SK-N-SH treated with all-trans-retinoic acid at 6 μM for 48 hours (cell line): Measurements from ENCODE around the gene FASN.

Experiments
- ATAC-seq: fragments of 200-7000 bp; cut with Tn5 transposase; 3 replicates; pipeline ENCODE4 v1.9.1; 2020; ENCODE audit warnings: mild to moderate bottlenecking, moderate library complexity
- ARNTL ChIP-seq: fragments of 450-650 bp; formaldehyde crosslinking; IDR thresholded peaks from 2 replicates; pipeline ENCODE4 v1.5.0; 2020; ENCODE audit warnings: low read depth, mild to moderate bottlenecking, moderate library complexity, borderline replicate concordance
- BACH2 ChIP-seq: fragments of 250-450 bp; sonication (Bioruptor Pico); IDR thresholded peaks from 2 replicates; pipeline ENCODE4 v1.9.0; 2021; ENCODE audit warnings: mild to moderate bottlenecking, borderline replicate concordance
- CSDC2 ChIP-seq: fragments of 250-450 bp; sonication (Bioruptor Pico); IDR thresholded peaks from 2 replicates; pipeline ENCODE4 v1.5.0; 2020; ENCODE audit warnings: mild to moderate bottlenecking, moderate library complexity
- ESRRG ChIP-seq: fragments of 250-450 bp; sonication (Bioruptor Pico); IDR thresholded peaks from 2 replicates; pipeline ENCODE4 v1.6.1; 2021; ENCODE audit warnings: mild to moderate bottlenecking
- GLIS3 ChIP-seq: fragments of 250-450 bp; sonication (Bioruptor Pico); IDR thresholded peaks from 2 replicates; pipeline ENCODE4 v1.5.0; 2020; ENCODE audit warnings: mild to moderate bottlenecking, moderate library complexity
- OSR1 ChIP-seq: fragments of 250-450 bp; sonication (Bioruptor Pico); IDR thresholded peaks from 2 replicates; pipeline ENCODE4 v1.8.0; 2022; ENCODE audit warnings: moderate library complexity, mild to moderate bottlenecking, inconsistent platforms
- POU6F1 ChIP-seq: fragments of 250-450 bp; sonication (Bioruptor Pico); IDR thresholded peaks from 2 replicates; pipeline ENCODE4 v1.8.0; 2021; ENCODE audit warnings: low read depth, mild to moderate bottlenecking, moderate library complexity, borderline replicate concordance
- PPARA ChIP-seq: fragments of 250-450 bp; sonication (Bioruptor Pico); IDR thresholded peaks from 2 replicates; pipeline ENCODE4 v1.5.0; 2020; ENCODE audit warnings: mild to moderate bottlenecking, borderline replicate concordance
- SNAI2 ChIP-seq: fragments of 250-450 bp; sonication (Bioruptor Pico); IDR thresholded peaks from 2 replicates; pipeline ENCODE4 v1.5.0; 2020; ENCODE audit warnings: mild to moderate bottlenecking, moderate library complexity
- TCF4 ChIP-seq: fragments of 250-450 bp; sonication (Bioruptor Pico); IDR thresholded peaks from 2 replicates; pipeline ENCODE4 v1.8.0; 2021; ENCODE audit warnings: mild to moderate bottlenecking, moderate library complexity, borderline replicate concordance
- TOX ChIP-seq: fragments of 250-450 bp; sonication (Bioruptor Pico); IDR thresholded peaks from 2 replicates; pipeline ENCODE4 v1.8.0; 2021; ENCODE audit warnings: mild to moderate bottlenecking, moderate library complexity, borderline replicate concordance
- ZC3H10 ChIP-seq: fragments of 250-450 bp; sonication (Bioruptor Pico); IDR thresholded peaks from 2 replicates; pipeline ENCODE4 v1.5.1; 2021; ENCODE audit warnings: mild to moderate bottlenecking, moderate library complexity
- ZFP30 ChIP-seq: fragments of 450-650 bp; formaldehyde crosslinking; IDR thresholded peaks from 2 replicates; pipeline ENCODE4 v1.5.0; 2022; ENCODE audit warnings: mild to moderate bottlenecking, moderate library complexity
- ZNF70 ChIP-seq: fragments of 450-650 bp; formaldehyde crosslinking; IDR thresholded peaks from 2 replicates; pipeline ENCODE4 v1.5.0; 2020; ENCODE audit warnings: mild to moderate bottlenecking, moderate library complexity
- TF ChIP-seq, protein P1 (sequence below): fragments of 250-450 bp; sonication (Bioruptor Pico); IDR thresholded peaks from 2 replicates; pipeline ENCODE4 v1.8.0; 2020; ENCODE audit warnings: mild to moderate bottlenecking, moderate library complexity, borderline replicate concordance
- TF ChIP-seq, protein P2 (sequence below): fragments of 250-450 bp; sonication (Bioruptor Pico); IDR thresholded peaks from 2 replicates; pipeline ENCODE4 v1.5.1; 2021; ENCODE audit warnings: mild to moderate bottlenecking, moderate library complexity

The FASN gene

DNA sequence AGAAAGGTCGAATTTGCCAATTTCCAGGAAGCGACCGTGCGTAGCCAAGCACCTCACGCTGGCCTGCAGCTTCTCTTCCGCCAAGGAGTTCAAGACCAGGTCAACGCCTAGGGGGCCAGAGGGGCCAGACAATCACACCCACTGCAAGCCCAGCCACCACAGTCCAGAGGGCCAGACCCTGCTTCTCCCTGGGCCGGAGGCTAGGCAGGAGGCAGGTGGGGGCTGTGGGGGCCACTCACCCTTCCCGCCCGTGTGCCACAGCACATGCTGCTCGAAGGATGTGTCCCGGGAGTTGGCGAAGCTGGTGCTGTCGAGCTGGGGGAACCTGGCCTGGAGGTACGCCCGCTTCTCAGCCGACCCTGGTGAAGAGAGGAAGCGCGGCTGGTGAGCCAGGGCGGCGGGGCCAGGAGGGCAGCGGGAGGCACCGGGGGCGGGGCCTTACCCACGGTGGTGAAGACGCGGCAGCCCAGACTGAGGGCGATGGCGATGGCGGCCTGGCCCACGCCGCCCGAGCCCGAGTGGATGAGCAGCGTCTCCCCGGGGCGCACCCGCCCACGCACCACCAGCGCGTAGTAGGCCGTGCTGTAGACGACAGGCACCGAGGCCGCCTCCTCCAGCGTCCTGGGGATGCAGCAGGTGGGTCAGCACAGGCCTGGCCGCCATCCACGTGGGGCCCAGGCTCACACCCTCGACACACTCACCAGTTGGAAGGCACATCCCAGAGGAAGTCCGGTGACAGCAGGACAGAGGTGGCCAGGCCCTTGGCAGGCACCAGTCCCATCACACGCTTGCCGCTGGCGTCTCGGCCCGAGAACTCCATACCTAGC, 14.3 kb downstream of the FASN start:
- no peak for ATAC-seq
- TF ChIP-seq POU6F1 (CRISPR knock-in tag) = no peak
- no peak for TF ChIP-seq TCF4 (CRISPR knock-in tag)
- no peak for TF ChIP-seq PPARA
- no peak for TF ChIP-seq ESRRG
- TF ChIP-seq, all 23 proteins: peak for 0

- ATAC-seq = no peak
- TF ChIP-seq GLIS3 (CRISPR knock-in tag) (no peak), SNAI2 (no peak), CSDC2 (CRISPR knock-in tag) (no peak), ZFP30 (CRISPR knock-in tag) (no peak)
Observed at GRCh38 chr17:82083009-82083408, 15.0 kb downstream of the FASN start.

- TF ChIP-seq ZNF70 (CRISPR knock-in tag) (no peak), GLIS3 (CRISPR knock-in tag) (no peak), ZC3H10 (no peak), TCF4 (CRISPR knock-in tag) (no peak), ARNTL (CRISPR knock-in tag) (no peak)
- TF ChIP-seq, protein P1, sequence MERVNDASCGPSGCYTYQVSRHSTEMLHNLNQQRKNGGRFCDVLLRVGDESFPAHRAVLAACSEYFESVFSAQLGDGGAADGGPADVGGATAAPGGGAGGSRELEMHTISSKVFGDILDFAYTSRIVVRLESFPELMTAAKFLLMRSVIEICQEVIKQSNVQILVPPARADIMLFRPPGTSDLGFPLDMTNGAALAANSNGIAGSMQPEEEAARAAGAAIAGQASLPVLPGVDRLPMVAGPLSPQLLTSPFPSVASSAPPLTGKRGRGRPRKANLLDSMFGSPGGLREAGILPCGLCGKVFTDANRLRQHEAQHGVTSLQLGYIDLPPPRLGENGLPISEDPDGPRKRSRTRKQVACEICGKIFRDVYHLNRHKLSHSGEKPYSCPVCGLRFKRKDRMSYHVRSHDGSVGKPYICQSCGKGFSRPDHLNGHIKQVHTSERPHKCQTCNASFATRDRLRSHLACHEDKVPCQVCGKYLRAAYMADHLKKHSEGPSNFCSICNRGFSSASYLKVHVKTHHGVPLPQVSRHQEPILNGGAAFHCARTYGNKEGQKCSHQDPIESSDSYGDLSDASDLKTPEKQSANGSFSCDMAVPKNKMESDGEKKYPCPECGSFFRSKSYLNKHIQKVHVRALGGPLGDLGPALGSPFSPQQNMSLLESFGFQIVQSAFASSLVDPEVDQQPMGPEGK (CRISPR knock-in tag) = no peak
- TF ChIP-seq, protein P2, sequence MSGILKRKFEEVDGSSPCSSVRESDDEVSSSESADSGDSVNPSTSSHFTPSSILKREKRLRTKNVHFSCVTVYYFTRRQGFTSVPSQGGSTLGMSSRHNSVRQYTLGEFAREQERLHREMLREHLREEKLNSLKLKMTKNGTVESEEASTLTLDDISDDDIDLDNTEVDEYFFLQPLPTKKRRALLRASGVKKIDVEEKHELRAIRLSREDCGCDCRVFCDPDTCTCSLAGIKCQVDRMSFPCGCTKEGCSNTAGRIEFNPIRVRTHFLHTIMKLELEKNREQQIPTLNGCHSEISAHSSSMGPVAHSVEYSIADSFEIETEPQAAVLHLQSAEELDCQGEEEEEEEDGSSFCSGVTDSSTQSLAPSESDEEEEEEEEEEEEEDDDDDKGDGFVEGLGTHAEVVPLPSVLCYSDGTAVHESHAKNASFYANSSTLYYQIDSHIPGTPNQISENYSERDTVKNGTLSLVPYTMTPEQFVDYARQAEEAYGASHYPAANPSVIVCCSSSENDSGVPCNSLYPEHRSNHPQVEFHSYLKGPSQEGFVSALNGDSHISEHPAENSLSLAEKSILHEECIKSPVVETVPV (CRISPR knock-in tag) = no peak
- ATAC-seq = no peak
Observed at GRCh38 chr17:82082456-82082855, 15.6 kb downstream of the FASN start.

DNA sequence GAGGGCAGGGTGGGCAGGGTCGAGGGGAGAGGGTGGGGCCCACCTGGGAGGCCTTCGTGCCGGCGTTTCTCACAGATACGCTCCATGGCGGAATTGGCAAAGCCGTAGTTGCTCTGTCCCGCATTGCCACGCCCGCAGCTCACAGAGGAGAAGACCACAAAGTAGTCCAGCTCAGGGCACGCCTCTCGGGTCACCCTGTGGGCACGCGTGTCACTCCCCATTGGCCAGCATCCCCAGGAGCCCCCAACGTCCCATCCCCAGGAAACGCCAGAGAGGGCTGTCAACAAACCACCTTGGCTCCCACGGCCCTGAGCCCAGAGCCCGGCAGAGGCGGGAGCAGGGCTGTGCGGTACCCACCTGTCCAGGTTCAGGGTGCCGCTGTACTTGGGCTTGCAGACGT, 16.1 kb downstream of the FASN start:
- no peak for ATAC-seq
- TF ChIP-seq CSDC2 (CRISPR knock-in tag) = no peak

DNA sequence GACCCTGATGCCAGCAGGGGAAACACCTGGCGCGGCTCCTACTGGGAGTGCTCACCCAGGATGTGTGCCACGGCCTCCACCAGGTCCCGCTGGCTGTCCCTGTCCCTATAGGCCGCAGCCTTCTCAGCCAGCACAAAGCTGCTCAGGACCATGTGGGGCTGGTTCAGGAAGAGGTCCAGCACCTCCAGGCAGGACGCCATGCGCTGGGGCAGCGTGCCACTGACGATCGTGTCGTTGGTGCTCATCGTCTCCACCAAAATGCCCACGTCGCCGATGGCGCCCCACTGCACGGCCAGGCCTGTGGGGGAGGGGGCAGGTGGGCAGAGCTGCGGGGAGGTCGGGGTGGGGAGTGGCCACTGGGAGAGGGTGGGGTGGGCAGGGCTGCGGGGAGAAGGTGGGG, 16.5 kb downstream of the FASN start:
- no peak for ATAC-seq
- TF ChIP-seq, protein P2 (CRISPR knock-in tag) = no peak
- no peak for TF ChIP-seq ZC3H10
- TF ChIP-seq TOX (CRISPR knock-in tag) = no peak
- no peak for TF ChIP-seq ESRRG
- no peak for TF ChIP-seq CSDC2 (CRISPR knock-in tag)
- no peak for TF ChIP-seq ARNTL (CRISPR knock-in tag)
- TF ChIP-seq ZNF70 (CRISPR knock-in tag) = no peak
- TF ChIP-seq OSR1 (CRISPR knock-in tag) = no peak
- TF ChIP-seq BACH2 (CRISPR knock-in tag) = no peak
- TF ChIP-seq POU6F1 (CRISPR knock-in tag) = no peak
